Ishikawa (cell line): Measurements from ENCODE around the gene PRR35.

Experiments
- CEBPB ChIP-seq: IDR thresholded peaks from 2 replicates; pipeline ENCODE4 v1.6.1; 2012
- TAF1 ChIP-seq: IDR thresholded peaks from 2 replicates; pipeline ENCODE4 v1.6.1; 2012; ENCODE audit warnings: low read depth, mild to moderate bottlenecking
- YY1 ChIP-seq: IDR thresholded peaks from 2 replicates; pipeline ENCODE4 v1.6.1; 2012; ENCODE audit warnings: low read depth
- TF ChIP-seq, protein P1 (sequence below): IDR thresholded peaks from 2 replicates; pipeline ENCODE4 v1.6.1; 2012

GRCh38 chr16:586645-587590, 26.7 kb downstream of the PRR35 start:
- TF ChIP-seq, protein P1, sequence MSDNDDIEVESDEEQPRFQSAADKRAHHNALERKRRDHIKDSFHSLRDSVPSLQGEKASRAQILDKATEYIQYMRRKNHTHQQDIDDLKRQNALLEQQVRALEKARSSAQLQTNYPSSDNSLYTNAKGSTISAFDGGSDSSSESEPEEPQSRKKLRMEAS = no peak
- TF ChIP-seq CEBPB = no peak
- TF ChIP-seq TAF1 = no peak
- no peak for TF ChIP-seq YY1
